Lower lobe of right lung (tissue), 2 donors: ENCODE data around the gene SCART1. TPM values are rescaled to one million over a fixed set of nuclear protein-coding genes. Genes with fewer than 3 reads are reported as not detected.
"Not testable (repeated sequence)": the region's sequence is repeated elsewhere in the genome, so short reads cannot be mapped to it uniquely, and the experiment has no call there.

Experiments used
- ATAC-seq, 2 donors: fragments of 200-7000 bp; cut with Tn5 transposase; one replicate each; pipeline ENCODE4 v1.9.1; 2020 to 2022; ENCODE audit warnings: mild to moderate bottlenecking in 2 of 2, moderate library complexity in 2 of 2
- DNase-seq: peaks from one replicate; pipeline ENCODE4 v3.0.0-alpha.2; 2020
- H3K27ac ChIP-seq: fragments of 200-600 bp; one replicate; pipeline ENCODE4 v1.8.0; 2022
- H3K27me3 ChIP-seq: fragments of 200-600 bp; one replicate; pipeline ENCODE4 v1.8.0; 2022; ENCODE audit warnings: low read depth
- H3K36me3 ChIP-seq: fragments of 200-600 bp; one replicate; pipeline ENCODE4 v1.8.0; 2022; ENCODE audit warnings: mild to moderate bottlenecking
- H3K4me1 ChIP-seq: fragments of 200-600 bp; one replicate; pipeline ENCODE4 v1.8.0; 2022
- H3K4me3 ChIP-seq: fragments of 200-600 bp; one replicate; pipeline ENCODE4 v1.8.0; 2022; ENCODE audit warnings: mild to moderate bottlenecking
- H3K9me3 ChIP-seq: fragments of 200-600 bp; one replicate; pipeline ENCODE4 v1.8.0; 2022
- intact Hi-C: fragments of 100-400 bp; cut with DNase I; formaldehyde crosslinking; loops from one replicate; pipeline ENCODE4 v1.11.0; 2022
- total RNA-seq: library from RNA; stranded (reverse); fragmentation: NEBNext Ultra II Directional; extraction: Animal tissue kit (Norgen Biotek cat#: 25700); gene quantifications from one replicate; pipeline ENCODE4 v1.2.1, GENCODE V29; 2021
- TF ChIP-seq, protein P1 (sequence below): fragments of 200-600 bp; IDR thresholded peaks from one replicate; pipeline ENCODE4 v1.8.0; 2022; ENCODE audit warnings: antibody characterized with exemption, mild to moderate bottlenecking
- donor health status: DM: no; HTN: yes; CAD: no; lungs with severe emphysema.

Gene SCART1
- total RNA-seq, 1 donor from 2014 or later = 2.4 TPM

DNA sequence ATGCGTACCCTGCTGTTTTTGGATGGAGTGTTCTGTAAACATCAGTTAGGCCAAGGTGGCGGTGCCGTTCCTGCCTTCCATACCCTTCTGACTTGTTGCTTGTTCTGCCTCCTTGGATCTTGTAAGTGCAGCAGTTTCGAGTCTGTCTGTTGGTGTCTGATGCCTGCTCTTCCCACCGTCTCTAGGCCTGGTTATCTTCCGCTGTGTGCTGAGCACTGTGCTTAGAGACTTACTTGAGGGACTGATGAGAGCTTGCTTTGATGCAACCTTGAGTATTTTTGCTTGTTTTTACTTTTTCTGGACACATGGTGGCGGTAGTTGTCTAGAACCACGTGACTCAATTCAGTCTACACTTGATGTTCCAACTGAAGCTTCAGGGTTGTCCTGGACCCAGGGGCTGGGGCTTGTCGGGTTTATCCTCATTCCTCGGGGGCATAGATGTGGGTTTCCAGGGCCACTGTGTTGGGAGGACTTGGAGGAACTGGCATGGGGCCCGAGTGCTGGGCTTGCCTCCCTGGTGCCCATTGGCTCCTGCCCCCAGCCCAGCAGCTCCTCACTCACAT, 15.0 kb upstream of the SCART1 start:
- Histone ChIP-seq H3K36me3 (no peaks in the 10 kb centered on the region), H3K27ac (no peak overlapping the region), H3K27me3 (no peaks in the 10 kb centered on the region), H3K9me3 (no peaks in the 10 kb centered on the region), H3K4me3 (no peak overlapping the region), H3K4me1 (no peaks in the 10 kb centered on the region)
- DNase-seq = no peak
- intact Hi-C loops = no loop called here
- ATAC-seq = peak in 1 of 2 donors; percentile 41
- TF ChIP-seq, protein P1, sequence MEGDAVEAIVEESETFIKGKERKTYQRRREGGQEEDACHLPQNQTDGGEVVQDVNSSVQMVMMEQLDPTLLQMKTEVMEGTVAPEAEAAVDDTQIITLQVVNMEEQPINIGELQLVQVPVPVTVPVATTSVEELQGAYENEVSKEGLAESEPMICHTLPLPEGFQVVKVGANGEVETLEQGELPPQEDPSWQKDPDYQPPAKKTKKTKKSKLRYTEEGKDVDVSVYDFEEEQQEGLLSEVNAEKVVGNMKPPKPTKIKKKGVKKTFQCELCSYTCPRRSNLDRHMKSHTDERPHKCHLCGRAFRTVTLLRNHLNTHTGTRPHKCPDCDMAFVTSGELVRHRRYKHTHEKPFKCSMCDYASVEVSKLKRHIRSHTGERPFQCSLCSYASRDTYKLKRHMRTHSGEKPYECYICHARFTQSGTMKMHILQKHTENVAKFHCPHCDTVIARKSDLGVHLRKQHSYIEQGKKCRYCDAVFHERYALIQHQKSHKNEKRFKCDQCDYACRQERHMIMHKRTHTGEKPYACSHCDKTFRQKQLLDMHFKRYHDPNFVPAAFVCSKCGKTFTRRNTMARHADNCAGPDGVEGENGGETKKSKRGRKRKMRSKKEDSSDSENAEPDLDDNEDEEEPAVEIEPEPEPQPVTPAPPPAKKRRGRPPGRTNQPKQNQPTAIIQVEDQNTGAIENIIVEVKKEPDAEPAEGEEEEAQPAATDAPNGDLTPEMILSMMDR = no peak

DNA sequence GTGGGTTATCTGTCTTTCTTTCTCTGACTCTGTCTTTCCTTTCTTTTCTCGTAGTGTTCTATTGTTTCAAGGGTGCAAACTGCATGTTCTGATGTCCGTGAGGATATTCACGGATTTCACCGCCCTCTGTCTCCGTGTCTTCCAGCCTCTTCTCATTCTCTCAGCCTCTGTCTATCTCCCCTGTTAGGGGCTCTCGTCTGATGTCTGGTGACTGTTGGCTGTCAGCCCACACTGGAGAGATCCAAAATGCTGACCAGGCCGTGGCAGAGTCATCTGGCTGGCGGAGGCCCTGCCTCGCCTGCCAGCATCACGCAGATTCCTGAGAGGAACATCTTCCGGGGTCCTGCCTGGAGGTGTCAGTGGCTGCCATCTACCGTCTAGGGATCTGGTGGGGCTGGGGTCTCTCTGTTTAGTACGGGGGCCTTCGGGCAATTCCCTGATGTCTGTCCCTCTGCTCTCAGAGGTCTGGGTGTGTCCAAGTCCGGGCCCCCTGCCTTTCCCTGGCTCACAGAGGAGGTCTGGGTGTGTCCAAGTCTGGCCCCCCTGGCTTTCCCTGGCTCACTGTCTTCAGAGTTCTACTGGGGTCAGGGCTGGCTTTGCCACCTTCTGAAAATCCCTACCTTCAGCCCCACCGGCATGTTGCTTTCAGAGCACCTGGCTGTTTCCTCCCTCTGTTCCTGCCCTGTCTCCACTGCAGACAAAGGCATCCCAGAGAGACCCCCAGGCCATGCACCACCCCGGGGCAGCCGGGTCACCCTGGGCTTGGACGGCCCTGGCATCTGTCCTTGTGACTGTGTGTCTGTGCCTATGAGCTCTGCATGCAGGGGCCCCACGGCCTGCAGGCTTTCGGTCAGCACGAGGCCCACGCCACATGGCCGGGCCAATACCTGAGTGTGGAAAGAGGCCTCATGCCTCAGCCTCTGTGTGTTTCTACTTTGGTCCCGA, 14.0 kb upstream of the SCART1 start:
- ATAC-seq (no peak), DNase-seq (no peak)
- no peaks in the 10 kb centered on the region for H3K4me1 ChIP-seq
- no peaks in the 10 kb centered on the region for H3K36me3 ChIP-seq
- no peaks in the 10 kb centered on the region for H3K27me3 ChIP-seq
- intact Hi-C loops = no loop called here
- H3K9me3 ChIP-seq = no peaks in the 10 kb centered on the region
- TF ChIP-seq, protein P1 = no peak
- H3K4me3 ChIP-seq = no peak overlapping the region
- no peak overlapping the region for H3K27ac ChIP-seq

DNA sequence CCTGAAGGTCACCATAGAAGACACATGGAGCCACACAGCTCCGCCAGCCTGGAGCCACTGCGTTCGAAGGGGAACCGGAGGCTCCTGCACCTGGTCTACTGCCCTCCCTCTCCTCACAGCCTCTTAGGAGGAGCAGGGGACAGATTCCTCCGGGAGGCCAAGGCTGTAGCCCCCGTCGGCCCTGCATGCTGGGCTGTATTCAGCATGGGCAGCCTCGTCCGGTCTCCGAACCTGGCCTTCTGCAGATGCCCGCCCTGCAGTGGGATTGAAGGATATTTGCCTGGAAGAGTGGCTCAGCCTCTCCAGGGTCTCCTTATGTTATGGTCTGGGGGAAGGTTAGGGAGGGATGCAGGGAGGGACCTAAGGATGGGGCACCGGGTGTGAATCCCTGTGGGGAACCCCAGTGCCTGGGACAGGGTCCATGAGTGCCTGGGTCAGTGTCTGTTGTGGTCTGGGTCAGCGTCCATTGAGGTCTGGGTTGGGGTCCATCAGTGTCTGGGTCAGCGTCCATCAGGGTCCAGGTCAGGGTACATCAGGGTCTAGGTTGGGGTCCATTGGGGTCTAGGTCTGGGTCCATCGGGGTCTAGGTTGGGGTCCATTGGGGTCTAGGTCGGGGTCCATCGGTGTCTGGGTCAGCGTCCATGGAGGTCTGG, 13.0 kb upstream of the SCART1 start:
- no peak overlapping the region for H3K27ac ChIP-seq
- H3K27me3 ChIP-seq = no peaks in the 10 kb centered on the region
- intact Hi-C loops = no loop called here
- ATAC-seq (no peak), DNase-seq (no peak)
- TF ChIP-seq, protein P1 = no peak
- H3K4me3 ChIP-seq = no peak overlapping the region
- no peaks in the 10 kb centered on the region for H3K4me1 ChIP-seq
- H3K36me3 ChIP-seq = no peaks in the 10 kb centered on the region
- no peaks in the 10 kb centered on the region for H3K9me3 ChIP-seq

DNA sequence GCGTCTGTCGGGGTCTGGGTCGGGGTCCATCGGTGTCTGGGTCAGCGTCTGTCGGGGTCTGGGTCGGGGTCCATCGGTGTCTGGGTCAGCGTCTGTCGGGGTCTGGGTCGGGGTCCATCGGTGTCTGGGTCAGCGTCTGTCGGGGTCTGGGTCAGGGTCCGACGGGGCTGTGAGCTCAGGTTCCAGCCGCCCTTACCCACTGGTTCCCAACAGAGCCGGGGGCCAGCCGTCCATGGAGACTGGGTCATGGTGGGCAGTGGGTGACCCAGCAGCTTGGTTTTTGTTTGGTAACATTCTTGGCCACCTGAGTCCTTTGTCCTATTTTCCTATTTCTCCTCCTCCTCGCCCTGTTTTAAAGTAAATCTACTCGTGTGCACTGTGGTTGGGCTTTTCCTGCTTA, 12.4 kb upstream of the SCART1 start:
- H3K9me3 ChIP-seq, DNase-seq, H3K27me3 ChIP-seq, intact Hi-C loops, H3K4me1 ChIP-seq, H3K4me3 ChIP-seq, H3K27ac ChIP-seq, ATAC-seq, H3K36me3 ChIP-seq: not testable (repeated sequence)

DNA sequence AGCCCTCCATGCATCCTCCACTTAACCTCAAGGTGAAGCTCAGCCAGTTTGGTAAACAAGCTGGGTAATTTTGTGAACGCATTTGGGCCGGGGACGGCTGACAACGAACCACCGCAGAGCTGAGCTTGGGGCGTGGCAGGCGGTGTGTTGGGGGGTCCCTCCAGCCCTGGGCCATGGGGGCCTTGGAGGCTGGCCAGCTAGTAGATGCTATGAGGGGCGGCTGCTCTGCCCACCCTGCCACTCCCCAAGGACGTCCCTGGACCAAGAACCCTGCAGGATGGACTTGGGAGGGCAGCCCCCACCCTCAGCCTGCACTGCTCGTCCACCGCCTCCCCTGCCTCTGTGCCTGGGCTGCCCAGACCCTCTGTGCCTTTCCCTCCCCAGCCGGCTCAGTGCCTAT, 12.0 kb upstream of the SCART1 start:
- ATAC-seq = no peak
- H3K4me1 ChIP-seq = no peaks in the 10 kb centered on the region
- no peaks in the 10 kb centered on the region for H3K36me3 ChIP-seq
- intact Hi-C loops = no loop called here
- H3K4me3 ChIP-seq = no peak overlapping the region
- no peaks in the 10 kb centered on the region for H3K27me3 ChIP-seq
- H3K27ac ChIP-seq = no peak overlapping the region
- H3K9me3 ChIP-seq = peaks cover 4% of the 10 kb centered on the region
- TF ChIP-seq, protein P1 = no peak
- no peak for DNase-seq
